Heart left ventricle (tissue), 13 donors: Measurements from ENCODE around the gene GRM5.

Source experiments
- CTCF ChIP-seq, 12 donors: fragments of 200-600 bp; sonication (generic) in 4 of 12; IDR thresholded peaks; one replicate each; pipeline versions ENCODE4 v1.5.0 to v1.8.0; 2018 to 2022; ENCODE audit warnings: antibody characterized with exemption in 12 of 12, mild to moderate bottlenecking in 5 of 12
- POLR2A ChIP-seq, 2 donors: fragments of 450-650 bp; IDR thresholded peaks; one replicate each; pipeline ENCODE4 v1.6.1; 2017; ENCODE audit warnings: antibody characterized with exemption in 2 of 2, mild to moderate bottlenecking in 2 of 2, moderate library complexity in 2 of 2
- donor health status: ischemic (EF 13 %, LVEDD 7.1; RV severe dilation, severe dysfunction).
- donor health status: DM: no; HTN: yes; CAD: no.
- donor health status: DM: no; HTN: no; CAD: no.
- donor health status: ischemic (EF 25% LVEDD 6.9; RV normal size, moderate dysfunction).
- donor health status: ischemic (EF 25% LVEDD 5.7; RV mildly dilated, moderate dysfunction).
- donor health status: ischemic (EF 35%, LVEDD 5.7; RV mildly dilated, moderate dysfunction).
- donor health status: nonischemic (EF 11% LVEDD 7.7; RV severe dilation, severe dysfunction).
- donor health status: DM: yes; HTN: yes; CAD: no.
- donor health status: PGD.
- donor health status: ischemic (EF 29% LVEDD 5.4; RV normal size, mild dysfunction).
- donor health status: nonischemic (EF 23%, LVEDD 6.1; RV moderate dilation, normal function).

GRCh38 chr11:88521399-88521798, 544.4 kb downstream of the GRM5 start:
- TF ChIP-seq CTCF (IDR thresholded peaks at IDR 0.05) (no peak), POLR2A (IDR thresholded peaks at IDR 0.05) (no peak)
